Trophoblast cell (in vitro differentiated cells and primary cell): Measurements from ENCODE around the gene NKTR.

Experiments
- DNase-seq, 2 donors: peaks; one replicate each; pipeline ENCODE4 v3.0.0-alpha.2; 2016
- H2AFZ ChIP-seq: 2 replicates; pipeline ENCODE4 v1.6.1; 2013; ENCODE audit warnings: low read length, moderate library complexity, mild to moderate bottlenecking; ENCODE audit not compliant: insufficient read depth, poor library complexity
- H2AK5ac ChIP-seq: 2 replicates; pipeline ENCODE4 v1.6.1; 2013; ENCODE audit warnings: mild to moderate bottlenecking, low read length
- H2BK120ac ChIP-seq: 2 replicates; pipeline ENCODE4 v1.6.1; 2013; ENCODE audit warnings: low read length, mild to moderate bottlenecking, moderate library complexity; ENCODE audit not compliant: insufficient read depth, poor library complexity
- H2BK12ac ChIP-seq: 2 replicates; pipeline ENCODE4 v1.6.1; 2013; ENCODE audit warnings: mild to moderate bottlenecking, low read length, moderate library complexity
- H2BK5ac ChIP-seq: 2 replicates; pipeline ENCODE4 v1.6.1; 2013; ENCODE audit warnings: low read length, low read depth, moderate library complexity, mild to moderate bottlenecking; ENCODE audit not compliant: poor library complexity
- H3K14ac ChIP-seq: 2 replicates; pipeline ENCODE4 v1.6.1; 2013; ENCODE audit warnings: mild to moderate bottlenecking, low read length
- H3K18ac ChIP-seq: 2 replicates; pipeline ENCODE4 v1.6.1; 2013; ENCODE audit warnings: mild to moderate bottlenecking, low read length
- H3K23ac ChIP-seq: 2 replicates; pipeline ENCODE4 v1.6.1; 2013; ENCODE audit warnings: low read length
- H3K27ac ChIP-seq: 2 replicates; pipeline ENCODE4 v1.5.1; 2013; ENCODE audit warnings: low read depth, mild to moderate bottlenecking, inconsistent platforms, low read length, moderate library complexity
- H3K27me3 ChIP-seq: 2 replicates; pipeline ENCODE4 v1.6.1; 2013; ENCODE audit warnings: inconsistent platforms, mild to moderate bottlenecking, low read length, moderate library complexity; ENCODE audit not compliant: insufficient read depth
- H3K36me3 ChIP-seq, 2 experiments: 1 replicate in 1 of 2; 2 replicates in 1 of 2; pipeline ENCODE4 v1.6.1; 2013; ENCODE audit warnings: low read length in 2 of 2, mild to moderate bottlenecking in 2 of 2, moderate library complexity in 1 of 2; ENCODE audit not compliant: insufficient read depth in 2 of 2, control insufficient read depth in 1 of 2
- H3K4ac ChIP-seq: 2 replicates; pipeline ENCODE4 v1.6.1; 2013; ENCODE audit warnings: low read depth, mild to moderate bottlenecking, low read length, moderate library complexity
- H3K4me1 ChIP-seq, 2 experiments: 1 replicate in 1 of 2; 2 replicates in 1 of 2; pipeline ENCODE4 v1.6.1; 2013; ENCODE audit warnings: low read length in 2 of 2, mild to moderate bottlenecking in 2 of 2, moderate library complexity in 1 of 2; ENCODE audit not compliant: insufficient read depth in 2 of 2, control insufficient read depth in 1 of 2
- H3K4me2 ChIP-seq: 2 replicates; pipeline ENCODE4 v1.6.1; 2013; ENCODE audit warnings: inconsistent platforms, mild to moderate bottlenecking, low read length, moderate library complexity
- H3K4me3 ChIP-seq: 2 replicates; pipeline ENCODE4 v1.5.1; 2013; ENCODE audit warnings: mild to moderate bottlenecking, low read depth, low read length, inconsistent platforms
- H3K79me1 ChIP-seq: one replicate; pipeline ENCODE4 v1.6.1; 2013; ENCODE audit warnings: low read length
- H3K79me2 ChIP-seq: 2 replicates; pipeline ENCODE4 v1.6.1; 2013; ENCODE audit warnings: low read length, mild to moderate bottlenecking; ENCODE audit not compliant: control insufficient read depth, insufficient read depth, poor library complexity
- H3K9ac ChIP-seq: 2 replicates; pipeline ENCODE4 v1.6.1; 2013; ENCODE audit warnings: mild to moderate bottlenecking, low read length
- H3K9me3 ChIP-seq: 2 replicates; pipeline ENCODE4 v1.6.1; 2013; ENCODE audit warnings: low read depth, mild to moderate bottlenecking, control low read depth, inconsistent platforms, low read length; ENCODE audit not compliant: insufficient read depth
- H4K12ac ChIP-seq: 2 replicates; pipeline ENCODE4 v1.6.1; 2013; ENCODE audit warnings: low read depth, mild to moderate bottlenecking, low read length, moderate library complexity
- H4K8ac ChIP-seq: 2 replicates; pipeline ENCODE4 v1.6.1; 2013; ENCODE audit warnings: low read depth, mild to moderate bottlenecking, low read length, moderate library complexity
- H4K91ac ChIP-seq: one replicate; pipeline ENCODE4 v1.6.1; 2013; ENCODE audit warnings: low read depth, mild to moderate bottlenecking, low read length, moderate library complexity
- WGBS: extraction: QIAGEN DNeasy Blood & Tissue Kit; methylation state at CpG from one replicate; pipeline ENCODE4 v1.1.7; 2013; ENCODE audit warnings: missing lambda C conversion rate; ENCODE audit not compliant: insufficient read length, insufficient coverage; ENCODE audit errors: extremely low coverage; 5-methylcytosine and 5-hydroxymethylcytosine counted together

NKTR gene

GRCh38 chr3:42581709-42582473 lies 18.6 kb upstream of the NKTR start, which contains the start of gene SEC22C:
Gene SEC22C, minus strand, starts transcription at chr3:42581967. Its CDS starts 12,921 bp downstream, at chr3:42569046.
- Histone ChIP-seq H3K4ac (peak within 1 kb of the TSS; percentile 53), H3K23ac (no peak within 1 kb of the TSS), H3K79me1 (peaks cover 10% of the 10 kb centered on the region), H3K4me2 (peak within 1 kb of the TSS; percentile 86), H3K4me1 (no peaks in the 10 kb centered on the region), H3K9ac (peak within 1 kb of the TSS; percentile 75), H2BK5ac (peak within 1 kb of the TSS; percentile 81), H3K9me3 (no peaks in the 10 kb centered on the region), H4K8ac (peak within 1 kb of the TSS; percentile 93), H4K91ac (peak within 1 kb of the TSS; percentile 86), H2BK12ac (peak within 1 kb of the TSS; percentile 35), H3K4me3 (peak within 1 kb of the TSS; percentile 85), H3K27me3 (no peaks in the 10 kb centered on the region), H2AFZ (peak within 1 kb of the TSS; percentile 96), H2BK120ac (peak within 1 kb of the TSS; percentile 56), H3K36me3 (no peaks in the 10 kb centered on the region), H3K27ac (peak within 1 kb of the TSS; percentile 62), H2AK5ac (no peak within 1 kb of the TSS), H3K79me2 (peaks cover 8% of the 10 kb centered on the region), H4K12ac (peak within 1 kb of the TSS; percentile 90), H3K14ac (peak within 1 kb of the TSS; percentile 83), H3K18ac (peak within 1 kb of the TSS; percentile 72)
- no CpG with 5 or more reads among the region's 77 CpGs for WGBS
- DNase-seq: peak; percentile 93 to 94

DNA sequence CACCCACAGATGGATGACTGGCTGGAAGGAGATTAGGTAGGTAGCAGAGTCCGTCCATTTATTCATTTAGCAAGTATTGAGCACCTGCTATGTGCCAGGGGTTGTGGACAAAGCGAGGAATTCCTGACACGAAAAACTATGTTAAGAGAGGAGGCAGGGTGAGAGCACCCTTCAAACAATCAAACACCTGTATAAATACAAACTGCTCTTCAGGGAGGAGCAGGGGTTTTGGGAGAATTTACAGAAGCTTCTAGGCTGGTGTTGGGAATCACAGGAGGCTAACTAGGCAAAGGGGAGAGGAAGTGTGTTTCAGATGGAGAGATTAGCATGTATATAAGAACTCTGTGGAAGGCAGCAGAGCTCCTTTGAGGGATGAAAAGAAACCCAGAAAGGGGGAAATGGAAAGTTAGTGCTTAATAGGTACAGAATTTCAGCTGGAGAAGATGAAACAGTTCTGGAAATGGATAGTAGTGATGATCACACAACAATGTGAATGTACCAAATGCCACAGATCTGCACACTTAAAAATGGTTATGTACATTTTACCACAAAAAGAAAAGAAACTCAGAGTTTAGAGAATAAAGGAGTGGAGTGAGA lies 17.9 kb upstream of the NKTR start:
- Histone ChIP-seq H3K79me1 (peaks cover 10% of the 10 kb centered on the region), H3K36me3 (no peaks in the 10 kb centered on the region), H2BK120ac (no peak overlapping the region), H3K4ac (no peak overlapping the region), H4K12ac (no peak overlapping the region), H3K4me2 (peak overlapping the region; percentile 86), H2AFZ (peak overlapping the region; percentile 82), H3K23ac (no peak overlapping the region), H3K9me3 (no peaks in the 10 kb centered on the region), H4K8ac (peak overlapping the region; percentile 82), H3K27ac (no peak overlapping the region), H3K9ac (peak overlapping the region; percentile 52), H2BK5ac (no peak overlapping the region), H3K18ac (peak overlapping the region; percentile 49), H3K79me2 (peaks cover 8% of the 10 kb centered on the region), H2BK12ac (peak overlapping the region; percentile 34), H3K4me3 (peak overlapping the region; percentile 85), H2AK5ac (no peak overlapping the region), H3K27me3 (no peaks in the 10 kb centered on the region), H4K91ac (peak overlapping the region; percentile 40), H3K14ac (peak overlapping the region; percentile 48), H3K4me1 (no peaks in the 10 kb centered on the region)
- no CpG with 5 or more reads among the region's 3 CpGs for WGBS
- no peak for DNase-seq

- H3K9ac ChIP-seq: no peak overlapping the region
- H4K12ac ChIP-seq: no peak overlapping the region
- H3K79me2 ChIP-seq: peaks cover 6% of the 10 kb centered on the region
- DNase-seq: no peak
- no peak overlapping the region for H3K18ac ChIP-seq
- peaks cover 11 to 12% of the 10 kb centered on the region in 2 experiments for H3K4me1 ChIP-seq
- no peak overlapping the region for H2BK5ac ChIP-seq
- H3K27ac ChIP-seq: no peak overlapping the region
- H2BK12ac ChIP-seq: no peak overlapping the region
- H4K8ac ChIP-seq: no peak overlapping the region
- H3K27me3 ChIP-seq: no peaks in the 10 kb centered on the region
- no peak overlapping the region for H4K91ac ChIP-seq
- H3K4ac ChIP-seq: no peak overlapping the region
- peaks cover 0 to 2% of the 10 kb centered on the region in 2 experiments for H3K36me3 ChIP-seq
- no peak overlapping the region for H2BK120ac ChIP-seq
- no peaks in the 10 kb centered on the region for H3K9me3 ChIP-seq
- no peak overlapping the region for H3K23ac ChIP-seq
- H2AFZ ChIP-seq: no peak overlapping the region
- no peak overlapping the region for H3K4me2 ChIP-seq
- no peak overlapping the region for H3K4me3 ChIP-seq
- peaks cover 7% of the 10 kb centered on the region for H3K79me1 ChIP-seq
- no peak overlapping the region for H2AK5ac ChIP-seq
- no peak overlapping the region for H3K14ac ChIP-seq
- WGBS: no CpG with 5 or more reads among the region's 5 CpGs
These were observed 11.9 kb upstream of the NKTR start for GRCh38 chr3:42588625-42589024.

GRCh38 chr3:42589382-42590109 lies 10.9 kb upstream of the NKTR start:
- H3K18ac ChIP-seq: no peak overlapping the region
- H2AK5ac ChIP-seq: no peak overlapping the region
- no peak overlapping the region for H2BK12ac ChIP-seq
- peak overlapping the region; percentile 79 for H4K8ac ChIP-seq
- no peak overlapping the region for H3K9ac ChIP-seq
- no peak overlapping the region for H3K27ac ChIP-seq
- peak in 1 of 2 donors; percentile 40 for DNase-seq
- H3K23ac ChIP-seq: no peak overlapping the region
- no peaks in the 10 kb centered on the region for H3K27me3 ChIP-seq
- H2AFZ ChIP-seq: no peak overlapping the region
- no peaks in the 10 kb centered on the region for H3K9me3 ChIP-seq
- H3K79me2 ChIP-seq: peaks cover 6% of the 10 kb centered on the region
- H2BK5ac ChIP-seq: no peak overlapping the region
- no peak overlapping the region for H3K4ac ChIP-seq
- no peak overlapping the region for H3K4me3 ChIP-seq
- no peak overlapping the region for H4K12ac ChIP-seq
- H3K4me2 ChIP-seq: peak overlapping the region; percentile 38
- no peak overlapping the region for H2BK120ac ChIP-seq
- H3K79me1 ChIP-seq: peaks cover 7% of the 10 kb centered on the region
- WGBS: no CpG with 5 or more reads among the region's 20 CpGs
- peaks cover 0 to 5% of the 10 kb centered on the region in 2 experiments for H3K36me3 ChIP-seq
- no peak overlapping the region for H3K14ac ChIP-seq
- H4K91ac ChIP-seq: peak overlapping the region; percentile 49
- H3K4me1 ChIP-seq: peaks cover 11 to 12% of the 10 kb centered on the region in 2 experiments
